Transverse colon (tissue), 4 donors: Measurements from ENCODE around the gene IFITM1. TPM values are rescaled to one million over a fixed set of nuclear protein-coding genes. Genes with fewer than 3 reads are reported as not detected.
"Not testable (repeated sequence)": the region's sequence is repeated elsewhere in the genome, so short reads cannot be mapped to it uniquely, and the experiment has no call there.

Source experiments
- DNase-seq: peaks from one replicate; pipeline ENCODE4 v3.0.0-alpha.2; 2019
- H3K27ac ChIP-seq, 4 donors: fragments of 200-600 bp; sonication (generic); 2 replicates each; pipeline ENCODE4 v1.5.1; 2016 to 2018; ENCODE audit warnings: inconsistent platforms in 4 of 4
- H3K27me3 ChIP-seq: fragments of 200-600 bp; sonication (generic); 2 replicates; pipeline ENCODE4 v1.5.1; 2017; ENCODE audit warnings: inconsistent platforms
- H3K36me3 ChIP-seq, 4 donors: fragments of 200-600 bp; sonication (generic); 2 replicates each; pipeline ENCODE4 v1.5.1; 2017 to 2019; ENCODE audit warnings: inconsistent platforms in 4 of 4
- H3K4me1 ChIP-seq, 4 donors: fragments of 200-600 bp; sonication (generic); 2 replicates each; pipeline ENCODE4 v1.5.1; 2017 to 2020; ENCODE audit warnings: inconsistent platforms in 4 of 4
- H3K4me3 ChIP-seq, 4 donors: fragments of 200-600 bp; sonication (generic); 1 replicate in 1 of 4; 2 replicates in 3 of 4; pipeline versions ENCODE4 v1.5.1 to v1.6.1; 2017 to 2019; ENCODE audit warnings: inconsistent platforms in 4 of 4
- H3K9me3 ChIP-seq, 2 donors: fragments of 200-600 bp; sonication (generic); 2 replicates each; pipeline ENCODE4 v1.5.1; 2017 to 2019; ENCODE audit warnings: inconsistent platforms in 2 of 2
- EP300 ChIP-seq: sonication (generic); formaldehyde crosslinking; IDR thresholded peaks from one replicate; pipeline ENCODE4 v1.6.1; 2017; ENCODE audit warnings: antibody characterized with exemption, low read depth
- POLR2A ChIP-seq: fragments of 450-650 bp; IDR thresholded peaks from one replicate; pipeline ENCODE4 v1.6.1; 2016; ENCODE audit warnings: antibody characterized with exemption, mild to moderate bottlenecking, moderate library complexity
- POLR2AphosphoS5 ChIP-seq, 3 donors: sonication (generic); formaldehyde crosslinking; IDR thresholded peaks; one replicate each; pipeline ENCODE4 v1.6.1; 2016; ENCODE audit warnings: antibody characterized with exemption in 3 of 3
- WGBS, 2 donors: methylation state at CpG; one replicate each; pipeline ENCODE4 v1.1.5; 2018; ENCODE audit warnings: low coverage in 1 of 2; 5-methylcytosine and 5-hydroxymethylcytosine counted together
- in situ Hi-C, 4 donors: fragments of 200-750 bp; cut with MboI; loops; one replicate each; pipeline versions ENCODE4 v1.15.0 to v1.15.1; 2017; ENCODE audit warnings: low sequenced_read_pairs in 3 of 4, low pct_ligation_motif_present in 1 of 4, low pct_unique_long_range_greater_than_20kb in 1 of 4
- intact Hi-C: fragments of 100-400 bp; cut with DNase I; formaldehyde crosslinking; loops from one replicate; pipeline ENCODE4 v1.15.1; 2023; ENCODE audit warnings: low total_unique reads
- total RNA-seq, 4 donors: library from RNA; depleted of rRNA; stranded (reverse); fragments of >200 nt; gene quantifications; one replicate each; pipeline ENCODE4 v1.1.0, GENCODE V29; 2016
- TF ChIP-seq, protein P1 (sequence below), 5 experiments: fragments of 200-600 bp in 3 of 5; fragments of 450-650 bp in 2 of 5; sonication (generic) in 3 of 5; IDR thresholded peaks; 1 replicate in 2 of 5; 2 replicates in 3 of 5; pipeline ENCODE4 v1.5.1; 2016 to 2017; ENCODE audit warnings: antibody characterized with exemption in 5 of 5, inconsistent platforms in 3 of 5, mild to moderate bottlenecking in 2 of 5, moderate library complexity in 1 of 5

The IFITM1 gene
- total RNA-seq, 4 donors from 2014 or later: 19.9 to 109 (median 60.5) TPM

- H3K36me3 ChIP-seq, in situ Hi-C loops, H3K27me3 ChIP-seq, H3K9me3 ChIP-seq: not testable (repeated sequence)
- Histone ChIP-seq H3K27ac (peak overlapping the region; percentile 79 to 86 (median 84)), H3K4me3 (peak overlapping the region in 1 of 4 donors; percentile 38), H3K4me1 (peaks cover 0 to 22% (median 18%) of the 10 kb centered on the region in 4 donors)
- intact Hi-C loops: loop anchor here (1.0 kb wide), 1 partner anchor 111 kb away; no protein-coding TSS in a partner anchor
- DNase-seq: peak; percentile 81
- peak in 2 of 3 donors; percentile 40 to 53 for TF ChIP-seq POLR2AphosphoS5 (IDR thresholded peaks at IDR 0.05)
- 22 to 28% methylated on average over 14 to 16 of the region's 16 CpGs for WGBS, 2 donors
Measured at GRCh38 chr11:268716-269145, 45.1 kb upstream of the IFITM1 start.

GRCh38 chr11:269146-269890 is 44.5 kb upstream of the IFITM1 start:
- Histone ChIP-seq H3K27me3 (peaks cover 7% of the 10 kb centered on the region), H3K36me3 (no peaks in the 10 kb centered on the region), H3K9me3 (no peaks in the 10 kb centered on the region), H3K4me1 (peaks cover 0 to 22% (median 18%) of the 10 kb centered on the region in 4 donors), H3K27ac (peak overlapping the region; percentile 79 to 86 (median 84)), H3K4me3 (peak overlapping the region in 1 of 4 donors; percentile 38)
- 50 to 55% methylated on average over 21 of the region's 21 CpGs for WGBS, 2 donors
- no peak for DNase-seq
- in situ Hi-C loops (no loop called here), intact Hi-C loops (no loop called here)
- TF ChIP-seq POLR2AphosphoS5 (IDR thresholded peaks at IDR 0.05) (peak; percentile 25 to 72 (median 47)), EP300 (peak; percentile 76), POLR2A (peak; percentile 46)
- TF ChIP-seq, protein P1, sequence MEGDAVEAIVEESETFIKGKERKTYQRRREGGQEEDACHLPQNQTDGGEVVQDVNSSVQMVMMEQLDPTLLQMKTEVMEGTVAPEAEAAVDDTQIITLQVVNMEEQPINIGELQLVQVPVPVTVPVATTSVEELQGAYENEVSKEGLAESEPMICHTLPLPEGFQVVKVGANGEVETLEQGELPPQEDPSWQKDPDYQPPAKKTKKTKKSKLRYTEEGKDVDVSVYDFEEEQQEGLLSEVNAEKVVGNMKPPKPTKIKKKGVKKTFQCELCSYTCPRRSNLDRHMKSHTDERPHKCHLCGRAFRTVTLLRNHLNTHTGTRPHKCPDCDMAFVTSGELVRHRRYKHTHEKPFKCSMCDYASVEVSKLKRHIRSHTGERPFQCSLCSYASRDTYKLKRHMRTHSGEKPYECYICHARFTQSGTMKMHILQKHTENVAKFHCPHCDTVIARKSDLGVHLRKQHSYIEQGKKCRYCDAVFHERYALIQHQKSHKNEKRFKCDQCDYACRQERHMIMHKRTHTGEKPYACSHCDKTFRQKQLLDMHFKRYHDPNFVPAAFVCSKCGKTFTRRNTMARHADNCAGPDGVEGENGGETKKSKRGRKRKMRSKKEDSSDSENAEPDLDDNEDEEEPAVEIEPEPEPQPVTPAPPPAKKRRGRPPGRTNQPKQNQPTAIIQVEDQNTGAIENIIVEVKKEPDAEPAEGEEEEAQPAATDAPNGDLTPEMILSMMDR (IDR thresholded peaks at IDR 0.05): peak in 3 of 5 experiments; percentile 8 to 50 (median 40)

DNA sequence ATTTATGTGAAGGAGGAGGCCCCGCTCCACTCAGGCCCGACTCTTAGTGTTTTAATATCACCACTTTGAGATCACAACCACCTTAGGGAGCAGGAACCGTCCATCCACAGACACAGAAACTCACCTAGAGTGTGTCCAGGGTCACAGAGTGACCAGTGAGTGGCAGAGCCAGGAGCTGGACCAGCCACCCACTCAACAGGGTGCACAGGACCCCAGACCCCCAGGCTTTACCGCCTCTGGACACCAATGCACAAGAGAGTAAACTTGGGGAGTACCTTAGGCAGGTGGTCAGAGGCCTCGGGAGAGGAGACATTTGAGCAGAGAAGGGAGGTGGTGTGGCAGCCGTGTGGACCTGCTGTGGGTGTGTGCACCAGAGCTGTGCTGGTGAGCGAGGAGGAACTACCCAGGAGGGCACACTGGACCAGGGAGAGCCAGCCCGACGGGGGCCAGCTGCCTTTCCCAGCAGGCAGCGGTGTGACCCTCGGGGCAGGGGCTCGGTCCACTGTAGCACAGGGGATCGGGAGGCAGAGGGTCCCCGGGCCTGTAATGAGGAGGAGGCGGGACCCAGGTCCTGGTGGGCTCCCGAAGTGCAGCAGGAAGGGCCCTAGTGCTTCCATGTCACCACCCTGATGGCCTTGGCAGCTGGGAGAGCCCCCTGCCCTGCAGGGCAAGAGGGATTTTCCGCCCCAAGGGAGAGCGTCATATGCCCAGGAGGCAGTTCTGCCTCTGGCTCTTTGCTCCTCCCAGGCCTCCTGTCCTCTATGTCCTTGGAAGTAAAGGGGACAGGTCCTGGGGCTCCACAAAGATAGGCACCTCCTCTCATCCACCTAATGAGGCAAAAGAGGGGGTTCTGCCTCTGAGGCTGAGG is 43.2 kb upstream of the IFITM1 start:
- no peak for TF ChIP-seq POLR2AphosphoS5 (IDR thresholded peaks at IDR 0.05)
- TF ChIP-seq, protein P1 (IDR thresholded peaks at IDR 0.05): no peak
- no peak for TF ChIP-seq POLR2A
- no peak for TF ChIP-seq EP300
- DNase-seq: no peak
- H3K27ac ChIP-seq: peak overlapping the region; percentile 79 to 86 (median 84)
- WGBS, 2 donors: 83 to 100% methylated on average over 2 to 18 of the region's 18 CpGs
- no peaks in the 10 kb centered on the region for H3K36me3 ChIP-seq
- H3K27me3 ChIP-seq: peaks cover 7% of the 10 kb centered on the region
- in situ Hi-C loops (no loop called here), intact Hi-C loops (no loop called here)
- H3K4me1 ChIP-seq: peaks cover 0 to 22% (median 18%) of the 10 kb centered on the region in 4 donors
- no peaks in the 10 kb centered on the region for H3K9me3 ChIP-seq
- no peak overlapping the region for H3K4me3 ChIP-seq

DNA sequence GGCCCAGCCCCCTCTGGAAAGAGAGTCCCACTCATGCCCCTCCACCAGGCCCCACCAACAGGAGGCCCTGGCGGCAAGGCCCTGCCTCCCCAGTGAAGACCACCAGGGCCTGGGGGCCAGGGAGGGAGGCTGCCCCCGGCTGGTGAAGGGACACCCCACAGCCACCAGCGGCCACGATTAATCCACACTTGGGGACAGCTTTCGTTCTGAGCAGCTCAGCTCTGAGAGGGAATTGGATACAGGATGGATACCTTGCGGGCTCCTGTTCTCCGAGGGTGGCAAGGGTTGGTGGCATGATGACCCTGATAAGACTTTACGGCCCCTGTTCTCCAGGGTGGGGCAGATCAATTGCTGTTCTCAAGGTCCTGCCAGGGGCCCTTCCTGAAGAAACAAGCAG is 42.5 kb upstream of the IFITM1 start:
- peak overlapping the region in 2 of 4 donors; percentile 84 to 86 for H3K27ac ChIP-seq
- H3K4me3 ChIP-seq: no peak overlapping the region
- H3K27me3 ChIP-seq: peaks cover 7% of the 10 kb centered on the region
- H3K9me3 ChIP-seq: no peaks in the 10 kb centered on the region
- no peaks in the 10 kb centered on the region for H3K36me3 ChIP-seq
- no peak for DNase-seq
- intact Hi-C loops: no loop called here
- in situ Hi-C loops: no loop called here
- WGBS, 2 donors: 72% methylated on average over 8 of the region's 8 CpGs; no CpG with 5 or more reads in 1 of the 2 donors
- peaks cover 0 to 22% (median 18%) of the 10 kb centered on the region in 4 donors for H3K4me1 ChIP-seq
- no peak for TF ChIP-seq POLR2A
- TF ChIP-seq EP300: no peak
- TF ChIP-seq POLR2AphosphoS5 (IDR thresholded peaks at IDR 0.05): no peak
